Uterus (tissue), 2 donors: Measurements from ENCODE around the gene ESRRB.

Experiments used
- POLR2A ChIP-seq, 2 donors: fragments of 450-650 bp; IDR thresholded peaks; one replicate each; pipeline ENCODE4 v1.6.1; 2016; ENCODE audit warnings: antibody characterized with exemption in 2 of 2, mild to moderate bottlenecking in 1 of 2, moderate library complexity in 1 of 2
- TF ChIP-seq, protein P1 (sequence below), 4 experiments: fragments of 200-600 bp in 2 of 4; fragments of 450-650 bp in 2 of 4; sonication (generic) in 2 of 4; IDR thresholded peaks; one replicate each; pipeline ENCODE4 v1.5.1; 2016 to 2019; ENCODE audit warnings: antibody characterized with exemption in 4 of 4, mild to moderate bottlenecking in 2 of 4, moderate library complexity in 1 of 4

DNA sequence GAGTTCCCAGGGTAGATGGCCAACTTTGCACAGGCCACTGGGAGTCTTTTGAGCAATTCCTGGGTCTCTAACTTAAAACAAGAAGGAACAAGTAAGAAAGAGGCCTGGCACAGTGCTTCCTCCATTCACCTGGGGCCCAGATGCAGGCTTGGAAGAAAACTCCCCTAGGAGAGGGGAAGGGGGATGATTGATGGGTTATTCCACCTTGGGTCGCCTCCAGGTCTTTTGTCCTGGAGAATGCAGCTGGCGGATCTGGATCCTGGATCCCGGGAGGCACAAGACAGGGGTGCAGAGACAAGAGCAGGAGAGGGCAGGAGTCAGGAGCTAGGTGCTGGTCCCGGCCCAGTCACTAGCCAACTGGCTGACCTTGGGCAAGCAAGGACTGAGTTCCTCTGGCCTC lies 74.5 kb downstream of the ESRRB start:
- TF ChIP-seq, protein P1, sequence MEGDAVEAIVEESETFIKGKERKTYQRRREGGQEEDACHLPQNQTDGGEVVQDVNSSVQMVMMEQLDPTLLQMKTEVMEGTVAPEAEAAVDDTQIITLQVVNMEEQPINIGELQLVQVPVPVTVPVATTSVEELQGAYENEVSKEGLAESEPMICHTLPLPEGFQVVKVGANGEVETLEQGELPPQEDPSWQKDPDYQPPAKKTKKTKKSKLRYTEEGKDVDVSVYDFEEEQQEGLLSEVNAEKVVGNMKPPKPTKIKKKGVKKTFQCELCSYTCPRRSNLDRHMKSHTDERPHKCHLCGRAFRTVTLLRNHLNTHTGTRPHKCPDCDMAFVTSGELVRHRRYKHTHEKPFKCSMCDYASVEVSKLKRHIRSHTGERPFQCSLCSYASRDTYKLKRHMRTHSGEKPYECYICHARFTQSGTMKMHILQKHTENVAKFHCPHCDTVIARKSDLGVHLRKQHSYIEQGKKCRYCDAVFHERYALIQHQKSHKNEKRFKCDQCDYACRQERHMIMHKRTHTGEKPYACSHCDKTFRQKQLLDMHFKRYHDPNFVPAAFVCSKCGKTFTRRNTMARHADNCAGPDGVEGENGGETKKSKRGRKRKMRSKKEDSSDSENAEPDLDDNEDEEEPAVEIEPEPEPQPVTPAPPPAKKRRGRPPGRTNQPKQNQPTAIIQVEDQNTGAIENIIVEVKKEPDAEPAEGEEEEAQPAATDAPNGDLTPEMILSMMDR (IDR thresholded peaks at IDR 0.05): no peak
- TF ChIP-seq POLR2A (IDR thresholded peaks at IDR 0.05): no peak
